IMR-90 (cell line): ENCODE results near the gene CARTPT. TPM values are rescaled to one million over a fixed set of nuclear protein-coding genes. Genes with fewer than 3 reads are reported as not detected.

Experiments used
- ATAC-seq: fragments of 200-7000 bp; cut with Tn5 transposase; 2 replicates; pipeline ENCODE4 v1.9.1; 2020; ENCODE audit warnings: low read depth, mild to moderate bottlenecking, moderate library complexity
- BruUV-seq: library from RNA; stranded (reverse); fragments of 400-500 nt; replicated peaks from 2 replicates; lab custom pipeline; 2021; lab: Mats Ljungman, UMichigan
- CTCF ChIA-PET: fragments of 300-600 bp; formaldehyde crosslinking; extraction: SDS; loops from one replicate; lab custom pipeline; 2021; ENCODE audit warnings: antibody characterized with exemption; lab: Yijun Ruan, JAX
- POLR2A ChIA-PET: fragments of 300-600 bp; sonication (Branson Sonifier 250); formaldehyde crosslinking; loops from one replicate; lab custom pipeline; 2022; ENCODE audit warnings: antibody characterized with exemption; ENCODE audit not compliant: unreplicated experiment; lab: Charles Lee
- DNase-seq: peaks from one replicate; pipeline ENCODE4 v3.0.0; 2013
- H2AFZ ChIP-seq: replicated peaks from 2 replicates; pipeline ENCODE3; 2013; ENCODE audit warnings: low read length, mild to moderate bottlenecking; ENCODE audit not compliant: poor library complexity
- H2AK5ac ChIP-seq: 2 replicates; pipeline ENCODE4 v1.6.1; 2013; ENCODE audit warnings: low read depth, low read length, inconsistent platforms
- H2AK9ac ChIP-seq: replicated peaks from 2 replicates; pipeline ENCODE3; 2013; ENCODE audit warnings: mild to moderate bottlenecking, low read depth, low read length, moderate library complexity; ENCODE audit not compliant: poor library complexity
- H2BK120ac ChIP-seq: 2 replicates; pipeline ENCODE4 v1.6.1; 2013; ENCODE audit warnings: low read depth, low read length, inconsistent platforms
- H2BK15ac ChIP-seq: 3 replicates; pipeline ENCODE4 v1.6.1; 2013; ENCODE audit warnings: low read depth, low read length, inconsistent platforms
- H2BK20ac ChIP-seq: 2 replicates; pipeline ENCODE4 v1.6.1; 2013; ENCODE audit warnings: low read depth, mild to moderate bottlenecking, inconsistent platforms, low read length, moderate library complexity
- H2BK5ac ChIP-seq: 2 replicates; pipeline ENCODE4 v1.6.1; 2013; ENCODE audit warnings: mild to moderate bottlenecking, low read depth, low read length, inconsistent platforms; ENCODE audit not compliant: poor library complexity, severe bottlenecking
- H3K14ac ChIP-seq: replicated peaks from 2 replicates; pipeline ENCODE4 v1.6.1; 2013; ENCODE audit warnings: low read depth, low read length, inconsistent platforms
- H3K18ac ChIP-seq: 2 replicates; pipeline ENCODE4 v1.6.1; 2013; ENCODE audit warnings: low read depth, low read length, control low read depth
- H3K23ac ChIP-seq: 2 replicates; pipeline ENCODE4 v1.6.1; 2013; ENCODE audit warnings: low read depth, low read length, inconsistent platforms
- H3K27ac ChIP-seq: 2 replicates; pipeline ENCODE4 v1.5.1; 2013; ENCODE audit warnings: mild to moderate bottlenecking, control low read depth, low read length; ENCODE audit not compliant: insufficient read depth
- H3K27me3 ChIP-seq: 2 replicates; pipeline ENCODE4 v1.6.1; 2013; ENCODE audit warnings: low read length; ENCODE audit not compliant: control insufficient read depth, insufficient read depth
- H3K36me3 ChIP-seq: 2 replicates; pipeline ENCODE4 v1.6.1; 2013; ENCODE audit warnings: low read length, mixed read lengths; ENCODE audit not compliant: control insufficient read depth, insufficient read depth
- H3K4ac ChIP-seq: 2 replicates; pipeline ENCODE4 v1.6.1; 2013; ENCODE audit warnings: low read depth, low read length, inconsistent platforms
- H3K4me1 ChIP-seq: 2 replicates; pipeline ENCODE4 v1.6.1; 2013; ENCODE audit warnings: low read length, mixed read lengths; ENCODE audit not compliant: control insufficient read depth, insufficient read depth
- H3K4me2 ChIP-seq: 2 replicates; pipeline ENCODE4 v1.6.1; 2013; ENCODE audit warnings: low read depth, mild to moderate bottlenecking, control low read depth, low read length, moderate library complexity
- H3K4me3 ChIP-seq: 2 replicates; pipeline ENCODE4 v1.5.1; 2013; ENCODE audit warnings: low read depth, mild to moderate bottlenecking, control low read depth, low read length, moderate library complexity; ENCODE audit not compliant: insufficient read depth
- H3K56ac ChIP-seq: 2 replicates; pipeline ENCODE4 v1.6.1; 2013; ENCODE audit warnings: low read length, inconsistent platforms; ENCODE audit not compliant: insufficient read depth; ENCODE audit errors: extremely low read depth
- H3K79me1 ChIP-seq, 2 experiments: 2 replicates each; pipeline ENCODE4 v1.6.1; 2013; ENCODE audit warnings: low read length in 2 of 2, inconsistent platforms in 1 of 2, low read depth in 1 of 2
- H3K9ac ChIP-seq: 2 replicates; pipeline ENCODE4 v1.6.1; 2013; ENCODE audit warnings: low read depth, low read length, control low read depth
- H3K9me1 ChIP-seq: 2 replicates; pipeline ENCODE4 v1.6.1; 2013; ENCODE audit warnings: low read length, inconsistent platforms; ENCODE audit not compliant: insufficient read depth
- H3K9me3 ChIP-seq: 2 replicates; pipeline ENCODE4 v1.6.1; 2013; ENCODE audit warnings: low read length; ENCODE audit not compliant: control insufficient read depth, insufficient read depth
- H4K20me1 ChIP-seq: 2 replicates; pipeline ENCODE4 v1.6.1; 2013; ENCODE audit warnings: low read length, inconsistent platforms; ENCODE audit not compliant: insufficient read depth
- H4K5ac ChIP-seq: 2 replicates; pipeline ENCODE4 v1.6.1; 2013; ENCODE audit warnings: mild to moderate bottlenecking, low read depth, low read length, control low read depth
- H4K8ac ChIP-seq, 2 experiments: 2 replicates each; pipeline ENCODE4 v1.6.1; 2013; ENCODE audit warnings: low read depth in 2 of 2, low read length in 2 of 2, control low read depth in 1 of 2, inconsistent platforms in 1 of 2
- H4K91ac ChIP-seq: 2 replicates; pipeline ENCODE4 v1.6.1; 2013; ENCODE audit warnings: low read depth, low read length, inconsistent platforms; ENCODE audit not compliant: insufficient read depth
- BHLHE40 ChIP-seq: fragments of 150-350 bp; IDR thresholded peaks from 2 replicates; pipeline ENCODE4 v1.6.1; 2016; ENCODE audit warnings: mild to moderate bottlenecking, low read depth, low read length
- CHD1 ChIP-seq: IDR thresholded peaks from 2 replicates; pipeline ENCODE4 v1.6.1; 2012; ENCODE audit warnings: low read depth, low read length, improper control_type of control experiment
- CTCF ChIP-seq: conservative IDR thresholded peaks from 2 replicates; pipeline ENCODE4 v1.5.1; 2012; ENCODE audit warnings: mild to moderate bottlenecking, low read depth, low read length, improper control_type of control experiment
- ELK1 ChIP-seq: fragments of 150-350 bp; IDR thresholded peaks from 2 replicates; pipeline ENCODE4 v1.6.1; 2016; ENCODE audit warnings: low read depth, mild to moderate bottlenecking, low read length, moderate library complexity, borderline replicate concordance
- FOS ChIP-seq: fragments of 150-350 bp; IDR thresholded peaks from 2 replicates; pipeline ENCODE4 v1.6.1; 2016; ENCODE audit warnings: low read depth, low read length
- MAFK ChIP-seq: IDR thresholded peaks from 2 replicates; pipeline ENCODE4 v1.6.1; 2012; ENCODE audit warnings: low read depth, low read length, improper control_type of control experiment
- MAZ ChIP-seq: IDR thresholded peaks from 2 replicates; pipeline ENCODE4 v1.6.1; 2012; ENCODE audit warnings: low read depth, mild to moderate bottlenecking, low read length, improper control_type of control experiment, moderate library complexity, borderline replicate concordance
- MXI1 ChIP-seq: IDR thresholded peaks from 2 replicates; pipeline ENCODE4 v1.6.1; 2012; ENCODE audit warnings: low read depth, mild to moderate bottlenecking, low read length, moderate library complexity, borderline replicate concordance
- NFE2L2 ChIP-seq: fragments of 150-350 bp; IDR thresholded peaks from 2 replicates; pipeline ENCODE4 v1.6.1; 2016; ENCODE audit warnings: low read depth, mild to moderate bottlenecking, low read length
- POLR2A ChIP-seq: IDR thresholded peaks from 2 replicates; pipeline ENCODE4 v1.6.1; 2012; ENCODE audit warnings: mild to moderate bottlenecking, low read depth, low read length
- RAD21 ChIP-seq: IDR thresholded peaks from 2 replicates; pipeline ENCODE4 v1.6.1; 2012; ENCODE audit warnings: low read length, improper control_type of control experiment
- RCOR1 ChIP-seq: IDR thresholded peaks from 2 replicates; pipeline ENCODE4 v1.6.1; 2012; ENCODE audit warnings: mild to moderate bottlenecking, low read length, improper control_type of control experiment; ENCODE audit not compliant: insufficient replicate concordance
- RFX5 ChIP-seq: IDR thresholded peaks from 2 replicates; pipeline ENCODE4 v1.8.0; 2012; ENCODE audit warnings: low read depth, mild to moderate bottlenecking, low read length, moderate library complexity
- SMC3 ChIP-seq: fragments of 150-350 bp; IDR thresholded peaks from 2 replicates; pipeline ENCODE4 v1.6.1; 2016; ENCODE audit warnings: low read depth, mild to moderate bottlenecking, antibody characterized with exemption, low read length, moderate library complexity
- USF2 ChIP-seq: fragments of 150-350 bp; IDR thresholded peaks from 2 replicates; pipeline ENCODE4 v1.6.1; 2017; ENCODE audit warnings: mild to moderate bottlenecking, antibody characterized with exemption, low read length, low read depth
- dilution Hi-C: fragments of 300-500 bp; cut with HindIII; formaldehyde crosslinking; loops from one replicate; pipeline ENCODE4 v1.14.3; 2018; ENCODE audit warnings: low sequenced_read_pairs; ENCODE audit not compliant: unreplicated experiment
- in situ Hi-C: fragments of 300-500 bp; cut with MboI; formaldehyde crosslinking; loops from 3 replicates; pipeline ENCODE4 v1.14.3; 2019; ENCODE audit warnings: low sequenced_read_pairs, inconsistent platforms, mixed read lengths
- intact Hi-C: fragments of 100-400 bp; cut with micrococcal nuclease; formaldehyde crosslinking; loops from 2 replicates; pipeline ENCODE4 v1.10.0; 2022
- polyA plus RNA-seq, 3 experiments: library from polyadenylated mRNA; depleted of rRNA; stranded (reverse); fragments of >200 nt; gene quantifications; 2 replicates each; pipeline ENCODE4 v1.2.3, GENCODE V29; 2012; ENCODE audit warnings: low replicate concordance in 1 of 3
- total RNA-seq: library from RNA; depleted of rRNA; stranded (reverse); fragments of >200 nt; gene quantifications from 2 replicates; pipeline ENCODE4 v1.2.3, GENCODE V29; 2012

CARTPT gene
- total and polyA plus RNA-seq, 2 of the 4 experiments (the other 2 are of a cell fraction), result not detected

GRCh38 chr5:71767661-71768060, 48.6 kb downstream of the CARTPT start:
- no peak overlapping the region for H3K4ac ChIP-seq
- peaks cover 22% of the 10 kb centered on the region for H3K27me3 ChIP-seq
- DNase-seq (peak; percentile 28), ATAC-seq (no peak)
- no peak overlapping the region for H3K4me3 ChIP-seq
- H3K23ac ChIP-seq, result no peak overlapping the region
- H3K4me1 ChIP-seq, result no peaks in the 10 kb centered on the region
- no peak overlapping the region for H2BK20ac ChIP-seq
- H3K56ac ChIP-seq, result no peak overlapping the region
- no peaks in the 10 kb centered on the region for H3K9me1 ChIP-seq
- in situ Hi-C loops (loop anchor here (25.0 kb wide), 1 partner anchor 105 kb away; no protein-coding TSS in a partner anchor), dilution Hi-C loops (no loop called here), intact Hi-C loops (no loop called here)
- H2BK5ac ChIP-seq, result no peak overlapping the region
- no peak overlapping the region for H3K18ac ChIP-seq
- H4K20me1 ChIP-seq, result no peaks in the 10 kb centered on the region
- BruUV-seq, result no TSS peak
- no peak overlapping the region for H2BK15ac ChIP-seq
- H4K91ac ChIP-seq, result no peak overlapping the region
- no peak overlapping the region for H2BK120ac ChIP-seq
- no peak overlapping the region for H3K4me2 ChIP-seq
- H2AK9ac ChIP-seq, result no peak overlapping the region
- H3K27ac ChIP-seq, result no peak overlapping the region
- CTCF ChIA-PET, result no interaction called here
- no peak overlapping the region for H3K9ac ChIP-seq
- no peak overlapping the region for H4K8ac ChIP-seq
- H3K79me1 ChIP-seq, result no peaks in the 10 kb centered on the region
- H3K36me3 ChIP-seq, result no peaks in the 10 kb centered on the region
- no peak overlapping the region for H3K14ac ChIP-seq
- no peak overlapping the region for H2AK5ac ChIP-seq
- no peak for TF ChIP-seq NFE2L2
- no peak for TF ChIP-seq ELK1
- TF ChIP-seq BHLHE40, result no peak
- TF ChIP-seq RCOR1, result no peak
- no peak for TF ChIP-seq MXI1
- TF ChIP-seq RFX5, result no peak
- TF ChIP-seq USF2, result no peak
- no peak for TF ChIP-seq MAZ
- no peak for TF ChIP-seq CTCF
- TF ChIP-seq CHD1, result no peak
- no peak for TF ChIP-seq SMC3
- TF ChIP-seq RAD21, result no peak
- no peak for TF ChIP-seq FOS
- no peak for TF ChIP-seq MAFK
- TF ChIP-seq POLR2A, result no peak
- no peak overlapping the region for H4K5ac ChIP-seq
- POLR2A ChIA-PET, result no interaction called here
- no peaks in the 10 kb centered on the region for H3K9me3 ChIP-seq
- no peak overlapping the region for H2AFZ ChIP-seq
